Mammary epithelial cell (primary cell): ENCODE data around the gene TTC16.

Experiments
- EZH2 ChIP-seq: IDR thresholded peaks from 2 replicates; pipeline ENCODE4 v1.6.1; 2012; ENCODE audit warnings: low read length, inconsistent platforms, borderline replicate concordance
- TF ChIP-seq, protein P1 (sequence below), 2 donors: IDR thresholded peaks in 1 of 2; conservative IDR thresholded peaks in 1 of 2; 2 replicates each; pipeline ENCODE4 v1.5.1; 2011 to 2012; ENCODE audit warnings: inconsistent platforms in 2 of 2, low read length in 2 of 2, mild to moderate bottlenecking in 2 of 2, control low read depth in 1 of 2, low read depth in 1 of 2; ENCODE audit not compliant: insufficient read depth in 1 of 2; ENCODE audit errors: extremely low read depth in 1 of 2

DNA sequence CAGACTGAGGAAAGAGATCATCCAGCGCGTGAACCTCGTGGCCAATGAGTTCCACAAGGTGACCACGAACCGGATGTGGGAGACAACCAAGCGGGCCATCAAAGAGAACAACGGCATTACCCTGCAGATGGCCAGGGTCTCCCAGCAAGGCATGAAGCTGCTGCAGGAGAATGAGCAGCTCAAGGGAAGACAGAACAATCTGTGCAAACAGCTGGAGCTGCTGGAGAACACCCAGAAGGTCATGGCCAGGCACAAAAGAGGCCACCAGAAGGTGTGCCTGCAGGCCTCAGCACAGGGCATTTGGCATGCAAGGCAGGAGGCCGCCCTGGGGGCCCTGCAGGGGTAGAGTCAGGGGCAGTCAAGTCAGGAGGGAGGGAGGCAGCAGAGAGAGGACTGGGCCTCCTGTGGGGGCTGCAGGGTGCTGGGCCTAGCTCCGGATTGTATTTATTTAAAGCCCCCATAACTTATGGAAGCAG is 4.6 kb upstream of the TTC16 start:
- TF ChIP-seq EZH2: no peak
- TF ChIP-seq, protein P1, sequence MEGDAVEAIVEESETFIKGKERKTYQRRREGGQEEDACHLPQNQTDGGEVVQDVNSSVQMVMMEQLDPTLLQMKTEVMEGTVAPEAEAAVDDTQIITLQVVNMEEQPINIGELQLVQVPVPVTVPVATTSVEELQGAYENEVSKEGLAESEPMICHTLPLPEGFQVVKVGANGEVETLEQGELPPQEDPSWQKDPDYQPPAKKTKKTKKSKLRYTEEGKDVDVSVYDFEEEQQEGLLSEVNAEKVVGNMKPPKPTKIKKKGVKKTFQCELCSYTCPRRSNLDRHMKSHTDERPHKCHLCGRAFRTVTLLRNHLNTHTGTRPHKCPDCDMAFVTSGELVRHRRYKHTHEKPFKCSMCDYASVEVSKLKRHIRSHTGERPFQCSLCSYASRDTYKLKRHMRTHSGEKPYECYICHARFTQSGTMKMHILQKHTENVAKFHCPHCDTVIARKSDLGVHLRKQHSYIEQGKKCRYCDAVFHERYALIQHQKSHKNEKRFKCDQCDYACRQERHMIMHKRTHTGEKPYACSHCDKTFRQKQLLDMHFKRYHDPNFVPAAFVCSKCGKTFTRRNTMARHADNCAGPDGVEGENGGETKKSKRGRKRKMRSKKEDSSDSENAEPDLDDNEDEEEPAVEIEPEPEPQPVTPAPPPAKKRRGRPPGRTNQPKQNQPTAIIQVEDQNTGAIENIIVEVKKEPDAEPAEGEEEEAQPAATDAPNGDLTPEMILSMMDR (conservative IDR thresholded peaks at IDR 0.05 in 1 of 2, IDR thresholded peaks at IDR 0.05 in 1 of 2; ENCODE audit: extremely low read depth in 1 of 2, insufficient read depth in 1 of 2, low read depth in 1 of 2, low read length in 2 of 2): no peak
